Erythroblast (primary cell): ENCODE data around the gene THADA.

ENCODE experiments used
- GATA1 ChIP-seq: IDR thresholded peaks from 2 replicates; pipeline ENCODE4 v1.6.1; 2011; ENCODE audit warnings: low read depth, mild to moderate bottlenecking, control low read depth, low read length, moderate library complexity
- POLR2A ChIP-seq: IDR thresholded peaks from 2 replicates; pipeline ENCODE4 v1.6.1; 2011; ENCODE audit warnings: mild to moderate bottlenecking, low read length

- TF ChIP-seq POLR2A, result no peak
- no peak for TF ChIP-seq GATA1
Measured at GRCh38 chr2:43269706-43270105, 326.1 kb downstream of the THADA start.
